NCI-H2107 (cell line): ENCODE measurements around the gene ULBP3.
"Not testable (repeated sequence)": the region's sequence is repeated elsewhere in the genome, so short reads cannot be mapped to it uniquely, and the experiment has no call there.

ENCODE experiments used
- DNase-seq: peaks from one replicate; lab custom pipeline; 2025; lab: John Stamatoyannopoulos, UW

The ULBP3 gene

DNA sequence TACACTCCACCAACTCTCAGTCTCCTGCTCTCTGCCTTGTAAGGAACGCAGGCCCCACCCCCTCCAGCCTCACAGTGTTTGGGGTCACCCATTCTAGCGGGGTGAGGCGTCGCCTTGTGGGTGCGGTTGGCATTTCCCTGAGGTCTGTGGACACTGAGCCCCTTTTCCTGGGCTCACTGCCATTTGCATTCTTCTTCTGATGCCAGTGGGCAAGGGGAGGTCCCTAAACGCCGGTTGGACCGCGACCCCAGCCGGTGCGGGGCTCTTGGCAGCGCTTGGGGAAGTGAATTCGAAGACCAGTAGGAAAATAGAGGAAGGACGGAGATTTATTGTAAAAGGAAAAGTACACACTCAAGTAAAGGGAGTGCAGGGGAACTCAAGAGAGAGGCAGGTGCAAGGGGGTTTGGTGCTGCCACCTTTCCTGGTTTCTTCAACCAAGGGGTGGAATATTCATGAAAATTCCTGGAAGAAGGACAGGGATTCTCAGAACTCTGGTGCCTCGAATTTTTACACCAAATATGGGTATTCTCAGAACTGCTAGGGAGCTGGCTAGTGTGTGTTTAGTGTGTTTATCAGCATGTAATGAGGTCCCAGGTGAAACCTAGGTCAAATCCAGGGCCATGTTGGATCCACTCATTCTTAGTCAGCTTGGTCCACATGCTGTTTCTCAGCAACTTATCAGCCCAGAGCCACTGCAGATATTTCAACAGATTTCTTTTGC, 53.5 kb downstream of the ULBP3 start:
- not testable (repeated sequence) for DNase-seq

DNA sequence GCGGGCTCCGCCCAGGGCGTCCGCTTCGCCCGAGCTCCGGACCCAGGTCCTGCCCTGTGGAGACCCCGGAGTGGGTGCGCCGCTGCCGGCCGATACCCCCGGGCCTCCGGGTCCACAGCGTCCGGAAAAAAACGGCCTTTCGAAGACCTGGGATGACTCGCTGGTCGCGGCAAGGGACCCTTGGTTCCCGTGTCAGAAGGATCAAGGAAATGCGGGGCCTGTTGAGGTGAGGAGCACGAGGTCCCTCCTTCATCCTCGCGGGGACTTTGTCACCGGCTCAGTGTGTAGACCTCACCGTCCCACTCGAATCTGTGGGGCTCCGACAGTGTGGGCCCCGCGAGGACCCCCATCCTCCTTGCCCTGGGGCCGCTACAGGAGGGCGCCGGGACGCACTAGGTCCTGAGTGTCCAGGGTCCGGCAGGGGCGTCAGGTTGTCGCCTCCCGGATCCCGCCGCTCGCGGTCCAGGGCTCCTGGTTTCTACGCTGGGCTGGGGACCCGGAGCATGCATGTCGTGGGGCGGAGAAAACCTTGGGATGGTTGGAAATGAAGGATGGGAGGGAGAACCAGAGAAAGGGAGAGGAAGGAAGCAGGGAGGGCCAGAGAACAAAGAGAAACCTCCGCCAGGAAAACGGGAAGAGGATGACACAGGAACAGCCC, 54.2 kb downstream of the ULBP3 start:
- DNase-seq: not testable (repeated sequence)

- not testable (repeated sequence) for DNase-seq
Observed at GRCh38 chr6:150013785-150014622, 54.9 kb downstream of the ULBP3 start.

- DNase-seq: not testable (repeated sequence)
Observed at GRCh38 chr6:150012846-150013784, 55.8 kb downstream of the ULBP3 start.
